H1 (cell line): Measurements from ENCODE around the gene SMG5. TPM values are rescaled to one million over a fixed set of nuclear protein-coding genes. Genes with fewer than 3 reads are reported as not detected.

Source experiments
- CBX5 ChIP-seq: fragments of 300-800, 300-1000 bp; sonication (generic); IDR thresholded peaks from 2 replicates; pipeline ENCODE4 v1.7.1; 2016; ENCODE audit warnings: antibody characterized with exemption, low read length, low read depth
- CHD7 ChIP-seq: fragments of 300-600 bp; sonication (generic); IDR thresholded peaks from 2 replicates; pipeline ENCODE4 v1.7.1; 2012; ENCODE audit warnings: low read length, moderate library complexity, mild to moderate bottlenecking, inconsistent platforms; ENCODE audit not compliant: insufficient replicate concordance
- EGR1 ChIP-seq: IDR thresholded peaks from 2 replicates; pipeline ENCODE4 v1.6.1; 2011; ENCODE audit warnings: low read depth, low read length, borderline replicate concordance
- GABPA ChIP-seq: IDR thresholded peaks from 2 replicates; pipeline ENCODE4 v1.6.1; 2011; ENCODE audit warnings: mild to moderate bottlenecking, low read length, moderate library complexity, borderline replicate concordance; ENCODE audit not compliant: insufficient read depth
- GTF2F1 ChIP-seq: IDR thresholded peaks from 2 replicates; pipeline ENCODE4 v1.6.1; 2012; ENCODE audit warnings: low read depth, low read length, improper control_type of control experiment, borderline replicate concordance
- MAFK ChIP-seq: IDR thresholded peaks from 2 replicates; pipeline ENCODE4 v1.6.1; 2012; ENCODE audit warnings: low read depth, mild to moderate bottlenecking, improper control_type of control experiment, low read length
- MAX ChIP-seq: IDR thresholded peaks from 2 replicates; pipeline ENCODE4 v1.6.1; 2012; ENCODE audit warnings: inconsistent platforms
- POU5F1 ChIP-seq: IDR thresholded peaks from 2 replicates; pipeline ENCODE4 v1.6.1; 2011; ENCODE audit warnings: low read depth, mild to moderate bottlenecking, low read length, moderate library complexity
- RBBP5 ChIP-seq: IDR thresholded peaks from 2 replicates; pipeline ENCODE4 v1.7.1; 2012; ENCODE audit warnings: low read depth, mild to moderate bottlenecking, inconsistent platforms, low read length, moderate library complexity, borderline replicate concordance
- RXRA ChIP-seq: IDR thresholded peaks from 2 replicates; pipeline ENCODE4 v1.6.1; 2011; ENCODE audit warnings: low read depth, mild to moderate bottlenecking, low read length, moderate library complexity; ENCODE audit not compliant: insufficient read depth
- ZNF274 ChIP-seq: IDR thresholded peaks from 2 replicates; pipeline ENCODE4 v1.7.0; 2012; ENCODE audit warnings: low read length, borderline replicate concordance; ENCODE audit errors: extremely low read depth
- polyA plus RNA-seq, 7 experiments: library from polyadenylated mRNA; depleted of rRNA in 3 of 7; stranded (reverse) in 5 of 7; unstranded in 2 of 7; fragments of >200 nt in 5 of 7; fragments of 200-250 nt in 2 of 7; gene quantifications; 1 replicate in 5 of 7; 2 replicates in 1 of 7; 4 replicates in 1 of 7; pipeline versions ENCODE4 v1.2.1 to v1.2.3, GENCODE V29; 2011 to 2013; ENCODE audit warnings: missing spikeins in 2 of 7, mixed read lengths in 2 of 7
- total RNA-seq: library from RNA; stranded (reverse); fragmentation: NEBNext Ultra II Directional; extraction: Animal tissue kit (Norgen Biotek cat#: 25700); gene quantifications from 2 replicates; pipeline ENCODE4 v1.2.1, GENCODE V29; 2021

Gene SMG5
- total and polyA plus RNA-seq, 2 of the 8 experiments (the other 6 are each of a cell fraction or from before 2014, with no cell fraction given): 32.7 to 98.0 TPM

DNA sequence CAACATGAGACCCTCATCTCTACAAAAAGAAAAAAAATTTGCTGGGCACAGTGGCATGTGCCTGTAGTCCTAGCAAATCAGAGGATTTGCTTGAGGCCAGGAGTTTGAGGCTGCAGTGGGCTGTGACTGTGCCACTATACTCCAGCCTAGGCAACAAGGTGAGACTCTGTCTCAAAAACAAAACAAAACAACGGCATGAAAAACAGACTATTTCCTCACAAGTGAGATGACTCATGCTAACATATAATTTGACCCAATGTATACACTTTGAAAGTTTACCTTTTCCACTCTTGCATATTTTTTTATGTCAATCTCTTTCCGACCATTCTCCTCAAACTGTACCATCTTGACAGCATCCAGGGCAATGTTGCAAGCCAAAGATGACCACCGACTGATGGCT, 37.9 kb upstream of the SMG5 start (continued):
- TF ChIP-seq CHD7: no peak
- no peak for TF ChIP-seq RBBP5
- no peak for TF ChIP-seq GABPA
- TF ChIP-seq EGR1: no peak
- no peak for TF ChIP-seq POU5F1
- no peak for TF ChIP-seq MAFK
- no peak for TF ChIP-seq MAX
- no peak for TF ChIP-seq RXRA
- no peak for TF ChIP-seq CBX5
- no peak for TF ChIP-seq GTF2F1
- no peak for TF ChIP-seq ZNF274
